GDM1 (cell line): ENCODE measurements around the gene NUB1.

ENCODE experiments used
- DNase-seq: peaks from one replicate; lab custom pipeline; 2025; lab: John Stamatoyannopoulos, UW

The NUB1 gene

GRCh38 chr7:151378011-151378410, 36.4 kb downstream of the NUB1 start:
- no peak for DNase-seq

- DNase-seq, result no peak
Observed at GRCh38 chr7:151378496-151379192, 37.0 kb downstream of the NUB1 start.

- no peak for DNase-seq
Observed at GRCh38 chr7:151379193-151379520, 37.5 kb downstream of the NUB1 start.

DNA sequence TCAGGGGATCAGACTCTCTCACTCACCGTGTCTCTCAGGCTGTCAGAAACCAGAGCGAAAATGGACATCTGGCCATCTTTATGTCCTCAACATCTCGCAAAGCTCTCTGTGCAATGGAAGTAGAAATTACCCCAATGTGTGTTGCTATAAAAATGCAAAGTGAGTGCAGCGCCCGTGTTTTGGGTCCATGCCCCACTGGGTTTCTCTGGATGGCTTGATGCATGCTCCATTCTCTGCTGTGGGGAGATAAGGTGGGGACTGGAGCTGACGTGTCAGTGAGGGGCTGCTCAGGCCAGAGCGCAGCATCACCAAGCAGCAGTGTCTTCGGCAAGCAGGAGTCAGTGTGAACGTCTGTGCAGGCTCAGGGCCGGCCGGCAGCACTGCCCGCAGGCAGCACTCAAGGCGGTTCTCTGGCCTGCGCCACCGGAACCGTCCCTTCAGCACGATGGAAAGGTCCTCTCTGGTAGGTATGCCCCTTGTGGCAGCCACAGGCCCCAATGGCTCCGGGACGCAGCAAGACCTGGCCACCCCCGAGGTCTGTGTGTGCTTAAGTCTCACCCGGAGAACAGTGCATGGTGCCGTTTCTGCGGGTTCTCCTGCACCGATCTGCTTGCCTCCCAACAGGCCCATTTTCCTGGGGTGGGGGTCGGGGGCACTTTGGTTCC, 38.1 kb downstream of the NUB1 start:
- DNase-seq, result no peak

- DNase-seq, result no peak
Observed at GRCh38 chr7:151380199-151381097, 38.8 kb downstream of the NUB1 start.

DNA sequence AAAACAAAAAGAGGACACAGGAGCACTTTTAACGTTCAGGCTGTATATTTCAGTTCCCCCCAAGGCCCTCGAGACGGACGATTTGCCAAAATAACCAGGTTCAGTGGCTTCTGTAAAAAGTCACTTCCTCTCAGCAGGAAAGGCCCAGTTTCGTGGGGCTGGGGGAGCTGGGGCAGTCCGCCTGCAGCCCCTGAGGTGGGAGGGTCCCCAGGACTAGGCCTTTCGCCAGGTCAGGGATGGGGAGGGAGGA, 39.4 kb downstream of the NUB1 start:
- no peak for DNase-seq

GRCh38 chr7:151381348-151382078, 39.9 kb downstream of the NUB1 start:
- DNase-seq, result no peak

- no peak for DNase-seq
Observed at GRCh38 chr7:151382079-151382885, 40.7 kb downstream of the NUB1 start.

DNA sequence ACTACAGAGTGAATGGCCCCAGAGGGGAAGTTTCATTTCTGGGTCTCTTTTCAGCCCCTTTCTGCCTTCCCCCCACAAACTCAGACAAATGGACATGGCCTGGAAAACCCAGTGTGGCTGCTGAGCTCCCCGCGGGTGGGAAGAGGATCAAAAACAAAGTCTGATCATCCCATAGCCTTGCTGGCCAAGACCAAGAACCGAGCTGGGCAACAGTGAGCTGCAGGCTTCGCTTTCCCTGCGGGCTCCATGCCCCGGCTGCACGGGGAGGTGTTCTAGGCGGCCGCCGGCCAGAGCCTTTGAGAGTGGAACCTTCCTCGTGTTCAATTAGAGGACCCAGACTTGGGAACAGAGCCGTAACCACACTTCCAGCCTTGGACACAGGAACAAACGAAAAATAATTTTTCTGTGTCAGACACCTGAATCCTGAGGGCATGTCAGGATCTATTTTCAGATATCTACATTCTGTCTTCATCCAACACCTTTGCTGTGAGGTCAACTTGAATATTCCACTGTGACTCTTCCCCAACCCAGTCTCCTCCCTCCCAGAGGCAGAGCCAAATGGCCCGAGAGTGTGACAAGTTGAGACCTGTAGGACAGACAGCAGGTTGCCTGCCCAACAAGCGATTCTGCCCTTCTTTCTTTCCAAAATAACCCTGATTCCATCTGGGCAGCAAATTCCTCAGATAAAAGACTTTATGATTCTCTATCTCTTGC, 42.2 kb downstream of the NUB1 start:
- no peak for DNase-seq

- DNase-seq, result no peak
Observed at GRCh38 chr7:151384352-151384697, 42.7 kb downstream of the NUB1 start.

DNA sequence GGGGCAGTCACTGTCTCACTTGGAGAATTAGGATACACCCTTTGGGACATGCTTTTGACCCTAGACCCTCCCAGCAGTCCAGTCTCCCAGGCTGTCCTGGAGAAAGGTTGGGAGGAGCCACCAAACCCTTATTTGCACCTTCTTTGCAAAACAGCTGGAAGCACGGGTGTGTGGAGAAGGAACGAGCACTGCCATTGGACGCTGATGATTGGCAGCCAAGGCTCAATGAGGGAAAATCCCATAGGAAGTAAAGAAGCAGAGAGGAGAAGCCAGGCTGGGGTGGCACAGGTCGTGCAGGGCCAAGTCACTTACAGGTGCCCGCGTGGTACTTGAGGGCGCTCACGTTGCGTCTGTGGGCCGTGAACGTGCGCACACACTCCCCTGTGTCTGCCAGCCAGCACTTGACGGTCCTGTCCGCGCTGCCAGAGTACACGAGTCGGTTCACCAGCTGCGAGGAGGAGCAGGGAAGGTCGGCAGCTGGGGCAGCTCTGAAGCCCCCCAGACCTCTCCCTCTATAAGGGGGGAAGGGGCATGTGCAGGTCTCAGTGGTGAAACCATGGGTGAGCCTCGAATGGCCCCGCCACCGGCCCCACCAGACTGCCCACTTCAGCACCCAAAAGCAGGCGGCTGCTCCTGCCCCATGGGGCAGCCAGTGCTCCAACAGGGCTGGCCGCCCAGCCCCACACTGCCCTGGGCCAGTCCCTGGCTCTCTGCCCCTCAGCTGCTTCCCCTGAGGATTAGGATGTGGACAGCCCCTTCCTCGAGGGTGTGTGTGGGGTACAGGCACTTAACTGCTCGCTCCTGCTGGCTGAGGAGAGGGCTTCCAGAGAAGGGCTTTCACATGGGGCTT, 43.4 kb downstream of the NUB1 start:
- no peak for DNase-seq

DNA sequence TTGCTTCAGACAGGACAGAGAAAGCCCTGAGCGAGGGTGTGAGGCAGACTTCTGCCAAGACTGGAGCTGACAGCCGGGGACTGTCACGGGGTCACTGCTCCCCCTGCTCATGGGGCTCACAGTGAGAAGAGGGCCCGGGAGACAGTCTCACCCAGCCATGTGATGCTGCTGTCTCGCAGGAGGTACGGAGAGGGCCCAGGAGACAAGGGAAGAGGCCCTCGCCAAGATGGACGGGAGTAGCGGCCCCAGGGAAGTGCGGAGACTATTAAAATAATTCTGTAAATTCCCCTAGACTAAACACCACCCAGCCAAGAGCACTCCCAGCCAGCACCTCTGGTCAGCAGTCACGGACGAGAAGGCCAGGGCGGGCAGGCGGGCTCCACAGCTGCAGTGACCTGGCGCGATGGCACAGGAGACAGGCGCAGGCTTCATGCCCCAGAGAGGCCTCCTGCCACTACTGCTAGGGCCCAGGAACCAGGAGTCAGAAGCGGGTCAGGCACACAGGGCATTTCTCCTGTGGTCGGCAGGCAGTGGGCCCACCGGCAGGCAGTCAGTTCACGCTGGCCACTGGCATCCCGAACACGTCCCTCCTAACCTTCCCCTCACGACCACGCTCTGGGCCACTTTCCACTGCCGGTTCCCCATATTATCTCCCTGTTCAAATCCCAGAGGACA, 44.2 kb downstream of the NUB1 start:
- DNase-seq, result no peak

GRCh38 chr7:151386301-151387160, 44.9 kb downstream of the NUB1 start:
- DNase-seq, result no peak

DNA sequence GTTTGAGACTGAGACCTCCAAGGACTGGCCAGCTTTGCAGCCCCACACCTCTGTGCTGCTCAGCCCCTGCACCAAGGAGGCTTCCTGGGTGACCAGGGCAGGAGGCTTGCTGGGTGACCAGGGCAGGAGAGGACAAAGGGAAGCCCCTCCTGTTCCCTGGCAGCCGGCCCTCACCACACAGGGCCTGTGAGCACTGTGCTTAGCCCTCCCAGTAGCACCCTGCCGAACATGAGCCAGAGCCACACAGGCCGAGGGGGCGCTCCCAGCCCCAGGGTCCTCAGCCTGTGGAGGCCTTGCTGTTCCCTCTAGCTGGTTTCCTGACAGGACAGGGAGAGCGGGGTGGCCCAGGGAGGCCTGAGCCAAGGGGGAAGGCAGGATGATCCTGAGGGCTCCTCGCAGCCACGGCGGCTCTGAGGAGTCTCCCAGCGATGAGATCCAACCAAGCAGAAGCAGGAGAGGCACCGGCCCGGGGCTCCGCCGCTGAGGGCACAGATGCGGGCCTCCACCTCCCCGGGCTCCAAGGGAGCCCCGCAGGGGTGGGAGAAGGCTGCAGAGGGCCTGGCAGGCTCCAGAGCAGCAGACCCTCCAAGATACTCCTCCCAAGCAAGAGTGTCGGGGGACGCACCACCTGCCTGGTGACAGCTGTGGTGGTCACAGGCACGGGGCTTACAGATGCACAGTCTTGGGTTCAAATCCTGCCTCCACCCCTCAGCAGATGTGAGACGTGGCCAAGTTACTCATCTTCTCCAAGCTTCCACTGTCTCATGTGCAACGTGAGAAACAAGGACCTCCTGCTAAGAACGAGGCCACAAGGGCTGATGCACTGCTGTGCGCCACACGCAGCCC, 45.8 kb downstream of the NUB1 start:
- DNase-seq, result no peak

DNA sequence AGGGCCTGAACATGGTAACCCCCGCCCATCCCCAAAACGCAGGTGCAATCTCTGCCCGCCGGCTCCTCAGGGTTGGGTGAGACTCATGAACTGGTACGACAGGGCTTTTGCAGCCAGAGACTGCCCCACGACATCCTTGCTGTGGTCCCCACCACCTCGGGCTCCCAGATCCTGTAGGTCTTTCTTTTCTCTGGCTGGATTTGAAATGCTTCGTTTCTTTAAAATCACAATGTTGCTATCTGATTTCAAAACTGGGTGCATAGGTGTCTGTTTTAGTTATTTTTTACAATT, 46.3 kb downstream of the NUB1 start:
- no peak for DNase-seq

DNA sequence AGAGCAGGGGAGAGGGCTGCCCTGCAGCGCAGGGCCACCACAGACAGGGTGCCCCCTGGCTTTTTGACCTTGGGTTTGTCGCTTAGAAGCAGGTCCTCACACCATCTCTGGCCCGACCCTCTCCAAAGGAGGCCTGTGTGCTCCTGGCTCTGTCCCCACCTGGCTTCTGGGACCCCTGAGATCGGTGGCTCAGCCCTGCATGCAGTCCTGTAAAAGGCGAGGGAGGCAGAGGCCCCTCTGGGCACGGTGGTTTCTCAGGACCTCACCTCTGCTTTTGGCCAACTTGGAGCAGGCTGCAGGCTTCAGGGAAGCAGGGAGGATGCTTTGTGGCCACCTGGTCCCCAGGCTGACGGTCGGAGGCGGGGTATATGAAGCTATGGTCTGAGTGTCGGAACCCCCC, 46.8 kb downstream of the NUB1 start:
- no peak for DNase-seq

DNA sequence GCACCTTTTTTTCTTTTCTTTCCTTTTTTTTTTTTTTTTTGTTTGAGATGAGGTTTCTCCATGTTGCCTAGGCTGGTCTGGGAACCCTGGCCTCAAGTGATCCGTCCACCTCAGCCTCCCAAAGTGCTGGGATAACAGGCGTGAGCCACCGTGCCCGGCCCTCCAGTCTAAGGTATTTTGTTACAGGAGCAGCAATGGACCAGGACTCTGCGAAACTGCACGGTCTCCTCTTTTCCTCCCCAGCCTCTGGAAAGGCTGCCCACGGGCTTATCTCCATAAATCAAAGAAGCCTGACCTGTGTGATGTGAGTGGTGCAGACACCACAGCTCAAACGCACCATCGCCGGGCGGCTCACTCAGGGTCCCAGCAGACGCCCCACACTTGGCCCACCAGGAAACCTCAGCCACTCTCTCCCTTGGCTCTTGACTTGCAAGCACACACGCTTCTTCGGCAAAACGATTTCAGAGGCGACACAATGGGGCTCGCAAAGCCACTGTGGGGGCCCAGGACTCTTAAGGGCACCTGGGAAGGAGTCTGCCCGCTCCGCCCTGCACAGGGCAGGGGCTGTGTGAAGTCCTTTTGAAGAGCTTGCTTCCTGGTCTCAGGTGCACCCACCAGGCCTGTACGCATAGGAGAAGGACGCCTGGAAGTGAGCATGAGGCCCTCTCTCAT, 47.6 kb downstream of the NUB1 start:
- no peak for DNase-seq
